Measurements from ENCODE around the gene CFAP46. TPM values are rescaled to one million over a fixed set of nuclear protein-coding genes. Genes with fewer than 3 reads are reported as not detected.

Gene CFAP46
- total and polyA plus RNA-seq, 4 donors: 0.33 to 0.59 (median 0.42) TPM

DNA sequence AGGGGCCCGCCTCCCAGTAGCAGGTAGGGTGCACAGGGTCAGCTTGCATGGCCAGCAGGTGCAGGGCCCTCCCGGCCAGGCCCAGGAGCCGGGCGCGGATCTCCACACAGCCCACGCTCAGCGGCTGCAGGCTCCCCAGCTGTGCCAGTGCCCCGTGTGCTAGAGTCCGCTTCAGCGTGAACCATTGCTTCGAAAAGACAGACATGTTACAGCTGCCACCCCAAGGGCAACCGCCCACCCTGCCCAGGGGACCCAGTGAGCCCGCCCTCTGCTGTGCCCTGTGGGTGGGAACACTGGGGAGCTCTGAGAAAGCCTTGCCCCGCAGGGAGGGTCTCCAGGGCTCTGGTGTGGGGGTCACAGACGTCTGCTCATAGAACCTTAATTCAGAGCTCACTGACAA, 92.1 kb downstream of the CFAP46 start:
- Histone ChIP-seq H3K27me3 (ENCODE audit: control insufficient read depth in 4 of 4, insufficient read depth in 4 of 4, low read length in 3 of 4) (peaks cover 0 to 4% (median 0%) of the 10 kb centered on the region in 4 donors), H3K27ac (ENCODE audit: low read depth in 1 of 2, low read length in 2 of 2) (no peak overlapping the region), H3K4me1 (ENCODE audit: control insufficient read depth in 4 of 4, insufficient read depth in 4 of 4, low read length in 3 of 4) (no peaks in the 10 kb centered on the region), H3K36me3 (ENCODE audit: control insufficient read depth in 4 of 4, insufficient read depth in 3 of 4, low read depth in 1 of 4, low read length in 3 of 4) (no peaks in the 10 kb centered on the region), H3K9ac (ENCODE audit: low read depth in 1 of 2, low read length in 2 of 2) (no peak overlapping the region), H3K9me3 (ENCODE audit: control insufficient read depth in 4 of 4, low read length in 3 of 4) (peaks cover 0 to 6% (median 0%) of the 10 kb centered on the region in 4 donors), H3K4me3 (ENCODE audit: low read depth in 1 of 3, low read length in 3 of 3) (no peak overlapping the region)
- WGBS: 91% methylated on average over 15 of the region's 15 CpGs
- no peak for DNase-seq (ENCODE audit: low spot score)
- TF ChIP-seq YY1 (IDR thresholded peaks at IDR 0.05) (no peak), GABPA (IDR thresholded peaks at IDR 0.05 in 1 of 2, conservative IDR thresholded peaks at IDR 0.05 in 1 of 2) (no peak), EGR1 (IDR thresholded peaks at IDR 0.05; ENCODE audit: low read depth in 2 of 2) (no peak)
- TF ChIP-seq, protein P1, sequence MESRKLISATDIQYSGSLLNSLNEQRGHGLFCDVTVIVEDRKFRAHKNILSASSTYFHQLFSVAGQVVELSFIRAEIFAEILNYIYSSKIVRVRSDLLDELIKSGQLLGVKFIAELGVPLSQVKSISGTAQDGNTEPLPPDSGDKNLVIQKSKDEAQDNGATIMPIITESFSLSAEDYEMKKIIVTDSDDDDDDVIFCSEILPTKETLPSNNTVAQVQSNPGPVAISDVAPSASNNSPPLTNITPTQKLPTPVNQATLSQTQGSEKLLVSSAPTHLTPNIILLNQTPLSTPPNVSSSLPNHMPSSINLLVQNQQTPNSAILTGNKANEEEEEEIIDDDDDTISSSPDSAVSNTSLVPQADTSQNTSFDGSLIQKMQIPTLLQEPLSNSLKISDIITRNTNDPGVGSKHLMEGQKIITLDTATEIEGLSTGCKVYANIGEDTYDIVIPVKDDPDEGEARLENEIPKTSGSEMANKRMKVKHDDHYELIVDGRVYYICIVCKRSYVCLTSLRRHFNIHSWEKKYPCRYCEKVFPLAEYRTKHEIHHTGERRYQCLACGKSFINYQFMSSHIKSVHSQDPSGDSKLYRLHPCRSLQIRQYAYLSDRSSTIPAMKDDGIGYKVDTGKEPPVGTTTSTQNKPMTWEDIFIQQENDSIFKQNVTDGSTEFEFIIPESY (IDR thresholded peaks at IDR 0.05): no peak

DNA sequence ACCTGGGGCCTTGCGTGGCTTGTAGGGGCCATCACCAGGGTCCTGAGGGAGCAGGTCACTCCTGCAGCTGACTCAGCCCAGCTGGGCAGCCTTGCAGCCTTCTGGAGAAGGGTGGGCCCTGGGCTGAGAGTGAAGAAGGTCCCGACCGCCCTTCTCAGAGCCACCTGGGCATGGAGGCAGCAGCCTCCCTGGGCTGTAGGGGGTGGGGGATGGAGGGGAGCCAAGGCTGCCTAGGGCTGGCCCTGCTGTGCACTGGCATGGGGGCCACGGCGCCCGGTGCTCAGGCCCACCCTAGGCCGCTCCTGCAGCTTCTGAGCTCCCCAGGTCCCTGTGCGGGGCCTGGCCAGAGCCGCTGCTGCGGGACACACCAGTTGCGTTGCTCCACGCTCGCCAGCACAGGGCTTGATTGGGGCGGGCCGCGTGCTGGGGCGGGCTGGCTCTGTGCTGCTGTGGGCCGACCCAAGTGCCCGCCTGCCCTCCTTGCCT, 92.8 kb downstream of the CFAP46 start:
- Histone ChIP-seq H3K36me3 (ENCODE audit: control insufficient read depth in 4 of 4, insufficient read depth in 3 of 4, low read depth in 1 of 4, low read length in 3 of 4) (no peaks in the 10 kb centered on the region), H3K4me1 (ENCODE audit: control insufficient read depth in 4 of 4, insufficient read depth in 4 of 4, low read length in 3 of 4) (no peaks in the 10 kb centered on the region), H3K9ac (ENCODE audit: low read depth in 1 of 2, low read length in 2 of 2) (no peak overlapping the region), H3K27ac (ENCODE audit: low read depth in 1 of 2, low read length in 2 of 2) (no peak overlapping the region), H3K27me3 (ENCODE audit: control insufficient read depth in 4 of 4, insufficient read depth in 4 of 4, low read length in 3 of 4) (peaks cover 0 to 4% (median 0%) of the 10 kb centered on the region in 4 donors), H3K9me3 (ENCODE audit: control insufficient read depth in 4 of 4, low read length in 3 of 4) (peaks cover 0 to 6% (median 0%) of the 10 kb centered on the region in 4 donors), H3K4me3 (ENCODE audit: low read depth in 1 of 3, low read length in 3 of 3) (no peak overlapping the region)
- DNase-seq (ENCODE audit: low spot score): no peak
- WGBS: 96% methylated on average over 19 of the region's 19 CpGs
- TF ChIP-seq NR2F2 (IDR thresholded peaks at IDR 0.05) (no peak), YY1 (IDR thresholded peaks at IDR 0.05) (no peak), JUND (IDR thresholded peaks at IDR 0.05) (no peak), HNF4G (IDR thresholded peaks at IDR 0.05) (no peak), FOXA1 (IDR thresholded peaks at IDR 0.05) (no peak), HNF4A (conservative IDR thresholded peaks at IDR 0.05) (no peak), EGR1 (IDR thresholded peaks at IDR 0.05; ENCODE audit: low read depth in 2 of 2) (no peak), SP1 (IDR thresholded peaks at IDR 0.05) (no peak), GABPA (IDR thresholded peaks at IDR 0.05 in 1 of 2, conservative IDR thresholded peaks at IDR 0.05 in 1 of 2) (no peak), RXRA (IDR thresholded peaks at IDR 0.05) (no peak), RAD21 (IDR thresholded peaks at IDR 0.05) (no peak), FOXA2 (IDR thresholded peaks at IDR 0.05) (no peak)
- TF ChIP-seq, protein P2, sequence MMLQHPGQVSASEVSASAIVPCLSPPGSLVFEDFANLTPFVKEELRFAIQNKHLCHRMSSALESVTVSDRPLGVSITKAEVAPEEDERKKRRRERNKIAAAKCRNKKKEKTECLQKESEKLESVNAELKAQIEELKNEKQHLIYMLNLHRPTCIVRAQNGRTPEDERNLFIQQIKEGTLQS (IDR thresholded peaks at IDR 0.05): no peak
- TF ChIP-seq, protein P1 (IDR thresholded peaks at IDR 0.05): no peak
- TF ChIP-seq, protein P3, sequence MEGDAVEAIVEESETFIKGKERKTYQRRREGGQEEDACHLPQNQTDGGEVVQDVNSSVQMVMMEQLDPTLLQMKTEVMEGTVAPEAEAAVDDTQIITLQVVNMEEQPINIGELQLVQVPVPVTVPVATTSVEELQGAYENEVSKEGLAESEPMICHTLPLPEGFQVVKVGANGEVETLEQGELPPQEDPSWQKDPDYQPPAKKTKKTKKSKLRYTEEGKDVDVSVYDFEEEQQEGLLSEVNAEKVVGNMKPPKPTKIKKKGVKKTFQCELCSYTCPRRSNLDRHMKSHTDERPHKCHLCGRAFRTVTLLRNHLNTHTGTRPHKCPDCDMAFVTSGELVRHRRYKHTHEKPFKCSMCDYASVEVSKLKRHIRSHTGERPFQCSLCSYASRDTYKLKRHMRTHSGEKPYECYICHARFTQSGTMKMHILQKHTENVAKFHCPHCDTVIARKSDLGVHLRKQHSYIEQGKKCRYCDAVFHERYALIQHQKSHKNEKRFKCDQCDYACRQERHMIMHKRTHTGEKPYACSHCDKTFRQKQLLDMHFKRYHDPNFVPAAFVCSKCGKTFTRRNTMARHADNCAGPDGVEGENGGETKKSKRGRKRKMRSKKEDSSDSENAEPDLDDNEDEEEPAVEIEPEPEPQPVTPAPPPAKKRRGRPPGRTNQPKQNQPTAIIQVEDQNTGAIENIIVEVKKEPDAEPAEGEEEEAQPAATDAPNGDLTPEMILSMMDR (IDR thresholded peaks at IDR 0.05; ENCODE audit: low read depth, low read length, missing input control): no peak
- TF ChIP-seq, protein P4, sequence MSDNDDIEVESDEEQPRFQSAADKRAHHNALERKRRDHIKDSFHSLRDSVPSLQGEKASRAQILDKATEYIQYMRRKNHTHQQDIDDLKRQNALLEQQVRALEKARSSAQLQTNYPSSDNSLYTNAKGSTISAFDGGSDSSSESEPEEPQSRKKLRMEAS (IDR thresholded peaks at IDR 0.05): no peak

Data from liver (tissue), 9 donors.